WTC11 (cell line): ENCODE data around the gene ARHGAP20. TPM values are rescaled to one million over a fixed set of nuclear protein-coding genes. Genes with fewer than 3 reads are reported as not detected.

Experiments used
- ATAC-seq: fragments of 200-7000 bp; cut with Tn5 transposase; 2 replicates; pipeline ENCODE4 v1.10.0; 2021; ENCODE audit warnings: mild to moderate bottlenecking, moderate library complexity
- CTCF ChIA-PET: fragments of 300-600 bp; sonication (Branson Sonifier 250); formaldehyde crosslinking; loops from one replicate; lab custom pipeline; 2021; ENCODE audit warnings: antibody characterized with exemption; lab: Charles Lee
- POLR2A ChIA-PET: fragments of 350-600 bp; sonication (Branson Sonifier 250); formaldehyde crosslinking; loops from one replicate; lab custom pipeline; 2021; ENCODE audit warnings: antibody characterized with exemption; lab: Charles Lee
- DNase-seq: peaks from one replicate; pipeline ENCODE4 v3.0.0; 2021; ENCODE audit warnings: low spot score
- H3K27ac Mint-ChIP-seq: 2 replicates; pipeline ENCODE4 v1.8.0; 2021; ENCODE audit warnings: mixed read lengths
- H3K27me3 Mint-ChIP-seq: 2 replicates; pipeline ENCODE4 v1.8.0; 2021; ENCODE audit warnings: low read depth, mild to moderate bottlenecking, moderate library complexity, mixed read lengths
- H3K36me3 Mint-ChIP-seq: 2 replicates; pipeline ENCODE4 v1.8.0; 2021; ENCODE audit warnings: mixed read lengths
- H3K4me1 Mint-ChIP-seq: 2 replicates; pipeline ENCODE4 v1.8.0; 2022; ENCODE audit warnings: mixed read lengths
- H3K4me3 Mint-ChIP-seq: 2 replicates; pipeline ENCODE4 v1.8.0; 2021; ENCODE audit warnings: mild to moderate bottlenecking, moderate library complexity, mixed read lengths
- H3K9me3 Mint-ChIP-seq: 2 replicates; pipeline ENCODE4 v1.8.0; 2021; ENCODE audit warnings: mixed read lengths
- CBFB ChIP-seq: sonication (generic); formaldehyde crosslinking; IDR thresholded peaks from 2 replicates; pipeline ENCODE4 v1.8.1; 2022; ENCODE audit warnings: mild to moderate bottlenecking, low read depth, missing genetic modification reagents
- CREB1 ChIP-seq: sonication (generic); formaldehyde crosslinking; IDR thresholded peaks from 2 replicates; pipeline ENCODE4 v1.8.0; 2023; ENCODE audit warnings: mild to moderate bottlenecking, missing genetic modification reagents
- CREM ChIP-seq: sonication (generic); formaldehyde crosslinking; IDR thresholded peaks from 2 replicates; pipeline ENCODE4 v1.8.1; 2022; ENCODE audit warnings: mild to moderate bottlenecking, missing genetic modification reagents, moderate library complexity
- ELF4 ChIP-seq: sonication (generic); formaldehyde crosslinking; IDR thresholded peaks from 2 replicates; pipeline ENCODE4 v1.8.1; 2022; ENCODE audit warnings: low read depth, mild to moderate bottlenecking, moderate library complexity, missing genetic modification reagents
- ESRRA ChIP-seq: sonication (generic); formaldehyde crosslinking; IDR thresholded peaks from 2 replicates; pipeline ENCODE4 v1.8.1; 2022; ENCODE audit warnings: mild to moderate bottlenecking, missing genetic modification reagents, borderline replicate concordance
- FOXJ3 ChIP-seq: sonication (generic); formaldehyde crosslinking; IDR thresholded peaks from 2 replicates; pipeline ENCODE4 v1.9.0; 2021; ENCODE audit warnings: missing genetic modification reagents, mild to moderate bottlenecking, borderline replicate concordance
- FOXP1 ChIP-seq: sonication (generic); formaldehyde crosslinking; IDR thresholded peaks from 2 replicates; pipeline ENCODE4 v1.8.0; 2022; ENCODE audit warnings: missing genetic modification reagents, mild to moderate bottlenecking, moderate library complexity, borderline replicate concordance
- GRHL2 ChIP-seq: fragments of 250-450 bp; sonication (Bioruptor Pico); IDR thresholded peaks from 2 replicates; pipeline ENCODE4 v1.8.0; 2022; ENCODE audit warnings: mild to moderate bottlenecking, moderate library complexity; ENCODE audit not compliant: insufficient replicate concordance, severe bottlenecking
- GTF2I ChIP-seq: fragments of 250-450 bp; sonication (Bioruptor Pico); conservative IDR thresholded peaks from 2 replicates; pipeline ENCODE4 v1.4.0; 2021; ENCODE audit warnings: mild to moderate bottlenecking
- JUN ChIP-seq: sonication (generic); formaldehyde crosslinking; IDR thresholded peaks from 2 replicates; pipeline ENCODE4 v1.8.0; 2023; ENCODE audit warnings: mild to moderate bottlenecking, missing genetic modification reagents
- KAT7 ChIP-seq: sonication (generic); formaldehyde crosslinking; IDR thresholded peaks from 2 replicates; pipeline ENCODE4 v1.8.1; 2023; ENCODE audit warnings: missing genetic modification reagents, mild to moderate bottlenecking, borderline replicate concordance
- NFE2L1 ChIP-seq: sonication (generic); formaldehyde crosslinking; IDR thresholded peaks from 2 replicates; pipeline ENCODE4 v1.8.1; 2023; ENCODE audit warnings: missing genetic modification reagents
- NR3C1 ChIP-seq: sonication (generic); formaldehyde crosslinking; conservative IDR thresholded peaks from 2 replicates; pipeline ENCODE4 v1.8.1; 2023; ENCODE audit warnings: low read depth, mild to moderate bottlenecking, missing genetic modification reagents
- PRRX2 ChIP-seq: fragments of 250-450 bp; sonication (Bioruptor Pico); IDR thresholded peaks from 2 replicates; pipeline ENCODE4 v1.8.0; 2021; ENCODE audit warnings: mild to moderate bottlenecking
- TCF7 ChIP-seq: sonication (generic); formaldehyde crosslinking; IDR thresholded peaks from 2 replicates; pipeline ENCODE4 v1.8.0; 2022; ENCODE audit warnings: mild to moderate bottlenecking, low read depth, missing genetic modification reagents, moderate library complexity
- ZBTB21 ChIP-seq: sonication (generic); formaldehyde crosslinking; IDR thresholded peaks from 2 replicates; pipeline ENCODE4 v1.8.1; 2023; ENCODE audit warnings: mild to moderate bottlenecking, missing genetic modification reagents, borderline replicate concordance
- ZNF219 ChIP-seq: sonication (generic); formaldehyde crosslinking; IDR thresholded peaks from 2 replicates; pipeline ENCODE4 v1.8.0; 2023; ENCODE audit warnings: missing genetic modification reagents, mild to moderate bottlenecking, borderline replicate concordance
- total RNA-seq: library from RNA; stranded (reverse); gene quantifications from 3 replicates; pipeline ENCODE4 v1.2.3, GENCODE V29; 2021
- TF ChIP-seq, protein P1 (sequence below): fragments of 200-600 bp; IDR thresholded peaks from 2 replicates; pipeline ENCODE4 v1.8.0; 2022; ENCODE audit warnings: antibody characterized with exemption
- TF ChIP-seq, protein P2 (sequence below): sonication (generic); formaldehyde crosslinking; IDR thresholded peaks from 2 replicates; pipeline ENCODE4 v1.8.0; 2022; ENCODE audit warnings: mild to moderate bottlenecking, missing genetic modification reagents
- TF ChIP-seq, protein P3 (sequence below): sonication (generic); formaldehyde crosslinking; IDR thresholded peaks from 2 replicates; pipeline ENCODE4 v1.8.1; 2023; ENCODE audit warnings: mild to moderate bottlenecking, missing genetic modification reagents, moderate library complexity
- TF ChIP-seq, protein P4 (sequence below): sonication (generic); formaldehyde crosslinking; conservative IDR thresholded peaks from 2 replicates; pipeline ENCODE4 v1.8.1; 2022; ENCODE audit warnings: mild to moderate bottlenecking, missing genetic modification reagents
- TF ChIP-seq, protein P5 (sequence below): sonication (generic); formaldehyde crosslinking; IDR thresholded peaks from 2 replicates; pipeline ENCODE4 v1.8.1; 2022; ENCODE audit warnings: mild to moderate bottlenecking, moderate library complexity, missing genetic modification reagents
- TF ChIP-seq, protein P6 (sequence below): fragments of 250-450 bp; sonication (Bioruptor Pico); IDR thresholded peaks from 2 replicates; pipeline ENCODE4 v1.9.0; 2021; ENCODE audit warnings: mild to moderate bottlenecking

ARHGAP20 gene
- total RNA-seq, 1 experiment from 2014 or later: 0.15 TPM

DNA sequence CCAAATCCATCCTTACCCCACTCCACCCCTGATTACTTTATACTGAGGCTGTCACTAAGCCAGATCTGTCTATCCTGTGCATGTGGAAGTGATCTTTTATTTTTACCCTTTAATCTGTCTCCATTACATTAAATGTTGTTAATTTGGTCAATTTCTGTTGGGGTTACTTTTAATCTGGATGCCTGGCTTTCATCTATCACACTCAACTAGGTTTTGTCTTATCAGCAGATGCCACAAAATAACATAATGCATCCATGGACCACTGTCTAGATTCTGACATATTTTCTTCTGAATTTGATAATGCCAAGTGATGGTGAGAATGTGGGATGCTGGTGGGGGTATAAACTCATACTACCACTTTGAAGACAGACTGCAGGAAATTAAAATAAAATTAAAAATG lies 174.1 kb downstream of the ARHGAP20 start (continued):
- TF ChIP-seq, protein P1, sequence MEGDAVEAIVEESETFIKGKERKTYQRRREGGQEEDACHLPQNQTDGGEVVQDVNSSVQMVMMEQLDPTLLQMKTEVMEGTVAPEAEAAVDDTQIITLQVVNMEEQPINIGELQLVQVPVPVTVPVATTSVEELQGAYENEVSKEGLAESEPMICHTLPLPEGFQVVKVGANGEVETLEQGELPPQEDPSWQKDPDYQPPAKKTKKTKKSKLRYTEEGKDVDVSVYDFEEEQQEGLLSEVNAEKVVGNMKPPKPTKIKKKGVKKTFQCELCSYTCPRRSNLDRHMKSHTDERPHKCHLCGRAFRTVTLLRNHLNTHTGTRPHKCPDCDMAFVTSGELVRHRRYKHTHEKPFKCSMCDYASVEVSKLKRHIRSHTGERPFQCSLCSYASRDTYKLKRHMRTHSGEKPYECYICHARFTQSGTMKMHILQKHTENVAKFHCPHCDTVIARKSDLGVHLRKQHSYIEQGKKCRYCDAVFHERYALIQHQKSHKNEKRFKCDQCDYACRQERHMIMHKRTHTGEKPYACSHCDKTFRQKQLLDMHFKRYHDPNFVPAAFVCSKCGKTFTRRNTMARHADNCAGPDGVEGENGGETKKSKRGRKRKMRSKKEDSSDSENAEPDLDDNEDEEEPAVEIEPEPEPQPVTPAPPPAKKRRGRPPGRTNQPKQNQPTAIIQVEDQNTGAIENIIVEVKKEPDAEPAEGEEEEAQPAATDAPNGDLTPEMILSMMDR: no peak
- no peak for TF ChIP-seq ELF4 (CRISPR knock-in tag)

DNA sequence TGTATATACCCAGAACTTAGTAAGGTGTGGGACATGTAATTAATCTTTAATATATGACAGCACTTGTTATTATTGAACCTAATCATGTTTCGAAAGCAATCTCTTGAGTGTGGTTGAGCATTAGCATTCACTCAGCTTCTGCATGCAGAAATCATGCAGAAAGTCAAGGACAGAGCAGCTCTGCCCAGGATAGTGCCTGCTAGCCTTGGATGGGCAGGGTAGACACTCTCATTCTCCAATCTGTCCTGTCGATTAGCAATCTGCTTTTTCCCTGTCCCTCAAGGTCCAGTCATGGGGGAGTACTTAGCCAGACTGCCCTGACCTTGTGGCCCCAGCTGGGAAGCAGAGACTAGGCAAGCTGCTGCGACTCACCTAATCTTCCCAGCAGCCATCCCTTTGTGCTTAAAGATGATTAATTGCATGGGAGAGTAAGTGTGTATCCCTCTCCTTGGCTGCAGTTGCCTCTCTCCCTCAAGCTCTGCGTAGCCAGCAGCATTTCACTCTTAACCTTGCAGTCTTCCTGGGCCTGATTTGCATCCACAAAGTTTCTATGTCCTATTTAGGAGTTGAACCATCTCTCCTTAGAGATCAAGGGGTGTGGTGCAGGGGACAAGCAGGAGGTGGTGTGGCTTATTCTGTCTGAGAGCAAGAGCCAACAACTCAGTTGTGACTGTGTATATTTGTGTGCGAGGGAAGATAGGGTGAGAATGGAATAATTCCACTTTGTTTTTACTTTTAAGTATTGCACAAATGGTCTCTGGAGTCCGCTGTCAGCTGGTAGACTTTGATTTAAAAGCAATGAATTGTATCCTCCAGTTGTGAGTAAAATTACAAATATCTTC lies 181.1 kb downstream of the ARHGAP20 start:
- DNase-seq (no peak), ATAC-seq (no peak)
- no peaks in the 10 kb centered on the region for H3K27me3 Mint-ChIP-seq
- H3K27ac Mint-ChIP-seq: no peak overlapping the region
- no peak overlapping the region for H3K4me3 Mint-ChIP-seq
- no peak for TF ChIP-seq GRHL2 (CRISPR knock-in tag)
- TF ChIP-seq TCF7: no peak
- no peak for TF ChIP-seq ELF4 (CRISPR knock-in tag)
- TF ChIP-seq FOXP1 (CRISPR knock-in tag): no peak
- no peak for TF ChIP-seq CBFB (CRISPR knock-in tag)
- TF ChIP-seq NFE2L1 (CRISPR knock-in tag): no peak
- TF ChIP-seq, protein P2, sequence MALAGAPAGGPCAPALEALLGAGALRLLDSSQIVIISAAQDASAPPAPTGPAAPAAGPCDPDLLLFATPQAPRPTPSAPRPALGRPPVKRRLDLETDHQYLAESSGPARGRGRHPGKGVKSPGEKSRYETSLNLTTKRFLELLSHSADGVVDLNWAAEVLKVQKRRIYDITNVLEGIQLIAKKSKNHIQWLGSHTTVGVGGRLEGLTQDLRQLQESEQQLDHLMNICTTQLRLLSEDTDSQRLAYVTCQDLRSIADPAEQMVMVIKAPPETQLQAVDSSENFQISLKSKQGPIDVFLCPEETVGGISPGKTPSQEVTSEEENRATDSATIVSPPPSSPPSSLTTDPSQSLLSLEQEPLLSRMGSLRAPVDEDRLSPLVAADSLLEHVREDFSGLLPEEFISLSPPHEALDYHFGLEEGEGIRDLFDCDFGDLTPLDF (CRISPR knock-in tag): no peak
- TF ChIP-seq KAT7 (CRISPR knock-in tag): no peak
- TF ChIP-seq JUN: no peak
- TF ChIP-seq GTF2I: no peak
- TF ChIP-seq, protein P3, sequence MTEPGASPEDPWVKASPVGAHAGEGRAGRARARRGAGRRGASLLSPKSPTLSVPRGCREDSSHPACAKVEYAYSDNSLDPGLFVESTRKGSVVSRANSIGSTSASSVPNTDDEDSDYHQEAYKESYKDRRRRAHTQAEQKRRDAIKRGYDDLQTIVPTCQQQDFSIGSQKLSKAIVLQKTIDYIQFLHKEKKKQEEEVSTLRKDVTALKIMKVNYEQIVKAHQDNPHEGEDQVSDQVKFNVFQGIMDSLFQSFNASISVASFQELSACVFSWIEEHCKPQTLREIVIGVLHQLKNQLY (CRISPR knock-in tag): no peak
- no peak for TF ChIP-seq NR3C1 (CRISPR knock-in tag)
- TF ChIP-seq, protein P4, sequence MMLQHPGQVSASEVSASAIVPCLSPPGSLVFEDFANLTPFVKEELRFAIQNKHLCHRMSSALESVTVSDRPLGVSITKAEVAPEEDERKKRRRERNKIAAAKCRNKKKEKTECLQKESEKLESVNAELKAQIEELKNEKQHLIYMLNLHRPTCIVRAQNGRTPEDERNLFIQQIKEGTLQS: no peak
- no peak for TF ChIP-seq CREB1 (CRISPR knock-in tag)
- no peak for TF ChIP-seq CREM (CRISPR knock-in tag)
- TF ChIP-seq, protein P5, sequence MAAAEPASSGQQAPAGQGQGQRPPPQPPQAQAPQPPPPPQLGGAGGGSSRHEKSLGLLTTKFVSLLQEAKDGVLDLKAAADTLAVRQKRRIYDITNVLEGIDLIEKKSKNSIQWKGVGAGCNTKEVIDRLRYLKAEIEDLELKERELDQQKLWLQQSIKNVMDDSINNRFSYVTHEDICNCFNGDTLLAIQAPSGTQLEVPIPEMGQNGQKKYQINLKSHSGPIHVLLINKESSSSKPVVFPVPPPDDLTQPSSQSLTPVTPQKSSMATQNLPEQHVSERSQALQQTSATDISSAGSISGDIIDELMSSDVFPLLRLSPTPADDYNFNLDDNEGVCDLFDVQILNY (CRISPR knock-in tag): no peak
- ChIA-PET CTCF (no interaction called here), POLR2A (no interaction called here)
- peaks cover 28% of the 10 kb centered on the region for H3K36me3 Mint-ChIP-seq
- no peaks in the 10 kb centered on the region for H3K4me1 Mint-ChIP-seq
- peaks cover 49% of the 10 kb centered on the region for H3K9me3 Mint-ChIP-seq

DNA sequence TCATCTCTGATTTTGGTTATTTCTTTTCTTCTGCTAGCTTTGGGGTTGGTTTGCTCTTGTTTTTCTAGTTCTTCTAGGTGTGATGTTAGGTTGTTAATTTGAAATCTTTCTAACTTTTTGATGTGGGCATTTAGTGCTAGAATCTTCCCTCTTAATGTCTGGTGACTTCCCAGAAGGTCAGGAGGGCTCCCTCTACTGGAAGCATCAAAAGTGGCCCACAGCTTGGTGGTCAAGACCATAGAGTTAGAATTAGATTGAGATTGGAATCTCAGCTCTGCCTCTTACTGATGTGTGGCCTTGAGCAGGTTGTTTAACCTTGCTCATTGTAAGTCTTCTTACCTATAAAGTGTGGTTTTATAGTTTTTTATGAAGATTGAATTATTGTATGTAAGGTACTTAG lies 183.2 kb downstream of the ARHGAP20 start:
- H3K9me3 Mint-ChIP-seq: peaks cover 31% of the 10 kb centered on the region
- no peaks in the 10 kb centered on the region for H3K27me3 Mint-ChIP-seq
- peaks cover 26% of the 10 kb centered on the region for H3K36me3 Mint-ChIP-seq
- ChIA-PET POLR2A (no interaction called here), CTCF (interaction anchor here (0.5 to 1.6 kb wide), 2 partner anchors 50 to 61 kb away, joined by 3 read pairs; no protein-coding TSS in a partner anchor)
- peak; percentile 42 for DNase-seq
- H3K4me1 Mint-ChIP-seq: no peaks in the 10 kb centered on the region
- no peak overlapping the region for H3K27ac Mint-ChIP-seq
- H3K4me3 Mint-ChIP-seq: no peak overlapping the region
- ATAC-seq: peak; percentile 74
- TF ChIP-seq FOXJ3 (CRISPR knock-in tag) (no peak), NFE2L1 (CRISPR knock-in tag) (no peak), ESRRA (CRISPR knock-in tag) (no peak), ZBTB21 (CRISPR knock-in tag) (no peak), PRRX2 (no peak), ZNF219 (CRISPR knock-in tag) (no peak)
- TF ChIP-seq, protein P6, sequence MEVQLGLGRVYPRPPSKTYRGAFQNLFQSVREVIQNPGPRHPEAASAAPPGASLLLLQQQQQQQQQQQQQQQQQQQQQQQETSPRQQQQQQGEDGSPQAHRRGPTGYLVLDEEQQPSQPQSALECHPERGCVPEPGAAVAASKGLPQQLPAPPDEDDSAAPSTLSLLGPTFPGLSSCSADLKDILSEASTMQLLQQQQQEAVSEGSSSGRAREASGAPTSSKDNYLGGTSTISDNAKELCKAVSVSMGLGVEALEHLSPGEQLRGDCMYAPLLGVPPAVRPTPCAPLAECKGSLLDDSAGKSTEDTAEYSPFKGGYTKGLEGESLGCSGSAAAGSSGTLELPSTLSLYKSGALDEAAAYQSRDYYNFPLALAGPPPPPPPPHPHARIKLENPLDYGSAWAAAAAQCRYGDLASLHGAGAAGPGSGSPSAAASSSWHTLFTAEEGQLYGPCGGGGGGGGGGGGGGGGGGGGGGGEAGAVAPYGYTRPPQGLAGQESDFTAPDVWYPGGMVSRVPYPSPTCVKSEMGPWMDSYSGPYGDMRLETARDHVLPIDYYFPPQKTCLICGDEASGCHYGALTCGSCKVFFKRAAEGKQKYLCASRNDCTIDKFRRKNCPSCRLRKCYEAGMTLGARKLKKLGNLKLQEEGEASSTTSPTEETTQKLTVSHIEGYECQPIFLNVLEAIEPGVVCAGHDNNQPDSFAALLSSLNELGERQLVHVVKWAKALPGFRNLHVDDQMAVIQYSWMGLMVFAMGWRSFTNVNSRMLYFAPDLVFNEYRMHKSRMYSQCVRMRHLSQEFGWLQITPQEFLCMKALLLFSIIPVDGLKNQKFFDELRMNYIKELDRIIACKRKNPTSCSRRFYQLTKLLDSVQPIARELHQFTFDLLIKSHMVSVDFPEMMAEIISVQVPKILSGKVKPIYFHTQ (CRISPR knock-in tag): no peak
